GM23248 (cell line): ENCODE data around the gene TIAL1. TPM values are rescaled to one million over a fixed set of nuclear protein-coding genes. Genes with fewer than 3 reads are reported as not detected.
"Not testable (repeated sequence)": the region's sequence is repeated elsewhere in the genome, so short reads cannot be mapped to it uniquely, and the experiment has no call there.

Experiments used
- DNase-seq: peaks from one replicate; pipeline ENCODE4 v3.0.0-alpha.2; 2015
- H2AFZ ChIP-seq: fragments of 200-600 bp; sonication (generic); 2 replicates; pipeline ENCODE4 v1.6.1; 2016; ENCODE audit warnings: antibody characterized with exemption
- H3F3A ChIP-seq: fragments of 200-600 bp; sonication (generic); 2 replicates; pipeline ENCODE4 v1.6.1; 2016; ENCODE audit warnings: mild to moderate bottlenecking, antibody characterized with exemption, mixed run types; ENCODE audit not compliant: insufficient read depth
- H3K27ac ChIP-seq: fragments of 200-600 bp; sonication (generic); 2 replicates; pipeline ENCODE4 v1.5.1; 2016; ENCODE audit warnings: mild to moderate bottlenecking
- H3K27me3 ChIP-seq: fragments of 200-600 bp; sonication (generic); replicated peaks from 2 replicates; pipeline ENCODE4 v1.6.1; 2016; ENCODE audit warnings: mild to moderate bottlenecking; ENCODE audit not compliant: insufficient read depth
- H3K36me3 ChIP-seq: fragments of 200-600 bp; sonication (generic); 2 replicates; pipeline ENCODE4 v1.6.1; 2016; ENCODE audit warnings: low read depth, mild to moderate bottlenecking
- H3K4me1 ChIP-seq: fragments of 200-600 bp; sonication (generic); 2 replicates; pipeline ENCODE4 v1.6.1; 2016; ENCODE audit warnings: mild to moderate bottlenecking; ENCODE audit not compliant: insufficient read depth
- H3K4me2 ChIP-seq: fragments of 200-600 bp; sonication (generic); one replicate; pipeline ENCODE4 v1.6.1; 2016; ENCODE audit warnings: mild to moderate bottlenecking; ENCODE audit not compliant: unreplicated experiment
- H3K4me3 ChIP-seq: fragments of 200-600 bp; sonication (generic); 2 replicates; pipeline ENCODE4 v1.5.1; 2016; ENCODE audit warnings: mild to moderate bottlenecking
- H3K79me2 ChIP-seq: fragments of 200-600 bp; sonication (generic); 2 replicates; pipeline ENCODE4 v1.6.1; 2016; ENCODE audit warnings: mild to moderate bottlenecking; ENCODE audit not compliant: insufficient read depth
- H3K9ac ChIP-seq: fragments of 200-600 bp; sonication (generic); 2 replicates; pipeline ENCODE4 v1.6.1; 2016; ENCODE audit warnings: mild to moderate bottlenecking
- H3K9me2 ChIP-seq: fragments of 200-600 bp; sonication (generic); 2 replicates; pipeline ENCODE4 v1.6.1; 2016; ENCODE audit warnings: mixed run types, mild to moderate bottlenecking, moderate library complexity; ENCODE audit not compliant: insufficient read depth
- H3K9me3 ChIP-seq: fragments of 200-600 bp; sonication (generic); one replicate; pipeline ENCODE4 v1.6.1; 2017; ENCODE audit warnings: low read depth
- H4K20me1 ChIP-seq: fragments of 200-600 bp; sonication (generic); 2 replicates; pipeline ENCODE4 v1.6.0; 2016; ENCODE audit not compliant: insufficient read depth
- EZH2 ChIP-seq: fragments of 200-600 bp; sonication (generic); IDR thresholded peaks from 2 replicates; pipeline ENCODE4 v1.6.1; 2018; ENCODE audit warnings: antibody characterized with exemption, mild to moderate bottlenecking; ENCODE audit not compliant: insufficient read depth, poor library complexity, severe bottlenecking
- EZH2phosphoT487 ChIP-seq: fragments of 200-600 bp; sonication (generic); IDR thresholded peaks from 2 replicates; pipeline ENCODE4 v1.6.1; 2018; ENCODE audit warnings: antibody characterized with exemption, moderate library complexity, mild to moderate bottlenecking, low read depth; ENCODE audit not compliant: insufficient read depth
- WGBS, 2 experiments: methylation state at CpG; one replicate each; pipeline ENCODE4 v1.1.6; 2015 to 2017; ENCODE audit warnings: low lambda C conversion rate in 2 of 2, low coverage in 1 of 2; ENCODE audit errors: missing lambda C conversion rate in 2 of 2; 5-methylcytosine and 5-hydroxymethylcytosine counted together
- in situ Hi-C: fragments of 300-500 bp; cut with MboI; formaldehyde crosslinking; loops from 2 replicates; pipeline ENCODE4 v1.15.0; 2020
- polyA plus RNA-seq: library from polyadenylated mRNA; unstranded; fragments of >200 nt; fragmentation: Nextera tagmentation; extraction: Ambion mirVana; gene quantifications from 2 replicates; pipeline ENCODE4 v1.2.1, GENCODE V29; 2016
- total RNA-seq: library from RNA; depleted of rRNA; stranded (reverse); fragments of >200 nt; shearing (Covaris generic); gene quantifications from 2 replicates; pipeline ENCODE4 v1.2.3, GENCODE V29; 2014

Gene TIAL1
- total and polyA plus RNA-seq, 2 experiments from 2014 or later, result 24.1 to 43.6 TPM

- Histone ChIP-seq H3K9me3 (no peaks in the 10 kb centered on the region), H3F3A (0 out of 2 replicates have a peak, but pooled peaks cover 5% of the 10 kb centered on the region), H3K4me3 (no peak overlapping the region), H3K4me1 (peaks cover 2% of the 10 kb centered on the region; the same call in 1 of the 2 replicates), H3K9ac (no peak overlapping the region), H3K79me2 (no peaks in the 10 kb centered on the region), H3K4me2 (no peak overlapping the region), H3K27me3 (no peaks in the 10 kb centered on the region), H3K27ac (no peak overlapping the region), H3K36me3 (no peaks in the 10 kb centered on the region), H3K9me2 (no peaks in the 10 kb centered on the region), H2AFZ (no peak overlapping the region), H4K20me1 (no peaks in the 10 kb centered on the region)
- in situ Hi-C loops, result no loop called here
- 88 to 91% methylated on average over 6 of the region's 6 CpGs for WGBS, 2 experiments
- TF ChIP-seq EZH2 (no peak), EZH2phosphoT487 (no peak)
- no peak for DNase-seq
Measured at GRCh38 chr10:119625570-119626280, 29.0 kb upstream of the TIAL1 start.

- no peaks in the 10 kb centered on the region for H3K9me2 ChIP-seq
- no peaks in the 10 kb centered on the region for H3K36me3 ChIP-seq
- H3K4me2 ChIP-seq, result no peak overlapping the region
- H3K4me3 ChIP-seq, result no peak overlapping the region
- H2AFZ ChIP-seq, result peak overlapping the region; percentile 50
- WGBS, 2 experiments, result 82 to 85% methylated on average over 3 of the region's 3 CpGs
- no peaks in the 10 kb centered on the region for H3K27me3 ChIP-seq
- peaks cover 15% of the 10 kb centered on the region for H3K4me1 ChIP-seq
- in situ Hi-C loops, result no loop called here
- H3K79me2 ChIP-seq, result no peaks in the 10 kb centered on the region
- 0 out of 2 replicates have a peak overlapping the region, but pooled peaks have one; percentile 16 for H3K27ac ChIP-seq
- H3F3A ChIP-seq, result 0 out of 2 replicates have a peak, but pooled peaks cover 14% of the 10 kb centered on the region
- H3K9me3 ChIP-seq, result no peaks in the 10 kb centered on the region
- no peaks in the 10 kb centered on the region for H4K20me1 ChIP-seq
- no peak overlapping the region for H3K9ac ChIP-seq
- no peak for DNase-seq
- TF ChIP-seq EZH2phosphoT487, result no peak
- no peak for TF ChIP-seq EZH2
Measured at GRCh38 chr10:119621078-119621384, 24.3 kb upstream of the TIAL1 start.

- Histone ChIP-seq H3K4me1 (peaks cover 15% of the 10 kb centered on the region), H3K9ac (no peak overlapping the region), H3K27ac (peak overlapping the region; percentile 16), H4K20me1 (no peaks in the 10 kb centered on the region), H3K27me3 (no peaks in the 10 kb centered on the region), H3K36me3 (no peaks in the 10 kb centered on the region), H3K4me2 (peak overlapping the region; percentile 30), H3K4me3 (no peak overlapping the region), H3F3A (0 out of 2 replicates have a peak, but pooled peaks cover 14% of the 10 kb centered on the region), H3K9me3 (no peaks in the 10 kb centered on the region), H2AFZ (peak overlapping the region; percentile 50), H3K79me2 (no peaks in the 10 kb centered on the region), H3K9me2 (no peaks in the 10 kb centered on the region)
- no peak for TF ChIP-seq EZH2phosphoT487
- TF ChIP-seq EZH2, result no peak
- WGBS, 2 experiments, result 71 to 74% methylated on average over 10 of the region's 10 CpGs
- DNase-seq, result peak; percentile 72
- in situ Hi-C loops, result no loop called here
Measured at GRCh38 chr10:119620241-119621077, 23.7 kb upstream of the TIAL1 start.

- DNase-seq, H3K27me3 ChIP-seq, H2AFZ ChIP-seq, H3K4me3 ChIP-seq, H3K9me2 ChIP-seq, in situ Hi-C loops, H3K4me2 ChIP-seq, H4K20me1 ChIP-seq, H3K9me3 ChIP-seq, H3K9ac ChIP-seq, H3K79me2 ChIP-seq, H3K36me3 ChIP-seq: not testable (repeated sequence)
- H3K27ac ChIP-seq, result peak overlapping the region; percentile 16
- 85 to 89% methylated on average over 8 of the region's 8 CpGs for WGBS, 2 experiments
- peaks cover 15% of the 10 kb centered on the region for H3K4me1 ChIP-seq
- H3F3A ChIP-seq, result 0 out of 2 replicates have a peak, but pooled peaks cover 14% of the 10 kb centered on the region
Measured at GRCh38 chr10:119619811-119620210, 23.0 kb upstream of the TIAL1 start.
